ENCODE measurements around the gene GPR39. TPM values are rescaled to one million over a fixed set of nuclear protein-coding genes. Genes with fewer than 3 reads are reported as not detected.

The GPR39 gene
- polyA plus RNA-seq, 1 donor from 2014 or later, result 1.1 TPM

DNA sequence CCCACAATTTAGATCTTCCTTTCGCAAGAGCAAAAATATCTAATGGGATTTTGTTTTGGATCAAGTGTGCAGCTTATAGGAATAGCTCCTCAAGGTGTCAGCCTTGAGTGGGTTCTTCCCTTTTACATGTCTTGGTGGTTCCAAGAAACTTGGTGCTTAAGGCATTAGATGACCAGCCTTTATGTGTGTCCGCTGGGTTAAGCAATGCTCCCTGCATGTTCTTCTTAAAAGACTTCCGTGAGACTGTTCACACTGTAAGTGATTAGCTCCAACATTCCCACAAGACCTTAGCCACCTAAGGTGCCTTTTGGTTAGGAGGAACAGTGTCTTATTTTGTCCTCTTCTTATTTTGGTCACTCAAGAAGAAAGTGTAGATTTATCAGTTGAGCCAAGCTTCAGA lies 44.3 kb upstream of the GPR39 start:
- H3K9me2 ChIP-seq (ENCODE audit: insufficient read depth, low read length), result no peaks in the 10 kb centered on the region
- no peaks in the 10 kb centered on the region for H3K36me3 ChIP-seq (ENCODE audit: insufficient read depth, low read length)
- no peak for TF ChIP-seq POLR2AphosphoS5 (IDR thresholded peaks at IDR 0.05)
- TF ChIP-seq, protein P1, sequence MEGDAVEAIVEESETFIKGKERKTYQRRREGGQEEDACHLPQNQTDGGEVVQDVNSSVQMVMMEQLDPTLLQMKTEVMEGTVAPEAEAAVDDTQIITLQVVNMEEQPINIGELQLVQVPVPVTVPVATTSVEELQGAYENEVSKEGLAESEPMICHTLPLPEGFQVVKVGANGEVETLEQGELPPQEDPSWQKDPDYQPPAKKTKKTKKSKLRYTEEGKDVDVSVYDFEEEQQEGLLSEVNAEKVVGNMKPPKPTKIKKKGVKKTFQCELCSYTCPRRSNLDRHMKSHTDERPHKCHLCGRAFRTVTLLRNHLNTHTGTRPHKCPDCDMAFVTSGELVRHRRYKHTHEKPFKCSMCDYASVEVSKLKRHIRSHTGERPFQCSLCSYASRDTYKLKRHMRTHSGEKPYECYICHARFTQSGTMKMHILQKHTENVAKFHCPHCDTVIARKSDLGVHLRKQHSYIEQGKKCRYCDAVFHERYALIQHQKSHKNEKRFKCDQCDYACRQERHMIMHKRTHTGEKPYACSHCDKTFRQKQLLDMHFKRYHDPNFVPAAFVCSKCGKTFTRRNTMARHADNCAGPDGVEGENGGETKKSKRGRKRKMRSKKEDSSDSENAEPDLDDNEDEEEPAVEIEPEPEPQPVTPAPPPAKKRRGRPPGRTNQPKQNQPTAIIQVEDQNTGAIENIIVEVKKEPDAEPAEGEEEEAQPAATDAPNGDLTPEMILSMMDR (IDR thresholded peaks at IDR 0.05; ENCODE audit: poor library complexity, severe bottlenecking), result no peak
- TF ChIP-seq MXI1 (conservative IDR thresholded peaks at IDR 0.05; ENCODE audit: poor library complexity, severe bottlenecking), result no peak
- no peak for TF ChIP-seq SMC3 (conservative IDR thresholded peaks at IDR 0.05; ENCODE audit: poor library complexity)
- no peak for TF ChIP-seq TAF1 (IDR thresholded peaks at IDR 0.05; ENCODE audit: low read depth)
- TF ChIP-seq RAD21 (conservative IDR thresholded peaks at IDR 0.05), result no peak
- TF ChIP-seq EP300 (conservative IDR thresholded peaks at IDR 0.05; ENCODE audit: poor library complexity, severe bottlenecking), result no peak
- TF ChIP-seq, protein P2, sequence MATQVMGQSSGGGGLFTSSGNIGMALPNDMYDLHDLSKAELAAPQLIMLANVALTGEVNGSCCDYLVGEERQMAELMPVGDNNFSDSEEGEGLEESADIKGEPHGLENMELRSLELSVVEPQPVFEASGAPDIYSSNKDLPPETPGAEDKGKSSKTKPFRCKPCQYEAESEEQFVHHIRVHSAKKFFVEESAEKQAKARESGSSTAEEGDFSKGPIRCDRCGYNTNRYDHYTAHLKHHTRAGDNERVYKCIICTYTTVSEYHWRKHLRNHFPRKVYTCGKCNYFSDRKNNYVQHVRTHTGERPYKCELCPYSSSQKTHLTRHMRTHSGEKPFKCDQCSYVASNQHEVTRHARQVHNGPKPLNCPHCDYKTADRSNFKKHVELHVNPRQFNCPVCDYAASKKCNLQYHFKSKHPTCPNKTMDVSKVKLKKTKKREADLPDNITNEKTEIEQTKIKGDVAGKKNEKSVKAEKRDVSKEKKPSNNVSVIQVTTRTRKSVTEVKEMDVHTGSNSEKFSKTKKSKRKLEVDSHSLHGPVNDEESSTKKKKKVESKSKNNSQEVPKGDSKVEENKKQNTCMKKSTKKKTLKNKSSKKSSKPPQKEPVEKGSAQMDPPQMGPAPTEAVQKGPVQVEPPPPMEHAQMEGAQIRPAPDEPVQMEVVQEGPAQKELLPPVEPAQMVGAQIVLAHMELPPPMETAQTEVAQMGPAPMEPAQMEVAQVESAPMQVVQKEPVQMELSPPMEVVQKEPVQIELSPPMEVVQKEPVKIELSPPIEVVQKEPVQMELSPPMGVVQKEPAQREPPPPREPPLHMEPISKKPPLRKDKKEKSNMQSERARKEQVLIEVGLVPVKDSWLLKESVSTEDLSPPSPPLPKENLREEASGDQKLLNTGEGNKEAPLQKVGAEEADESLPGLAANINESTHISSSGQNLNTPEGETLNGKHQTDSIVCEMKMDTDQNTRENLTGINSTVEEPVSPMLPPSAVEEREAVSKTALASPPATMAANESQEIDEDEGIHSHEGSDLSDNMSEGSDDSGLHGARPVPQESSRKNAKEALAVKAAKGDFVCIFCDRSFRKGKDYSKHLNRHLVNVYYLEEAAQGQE (IDR thresholded peaks at IDR 0.05; ENCODE audit: borderline replicate concordance), result no peak
- no peak for TF ChIP-seq EZH2 (IDR thresholded peaks at IDR 0.05; ENCODE audit: borderline replicate concordance, insufficient read depth, low read length, poor library complexity, severe bottlenecking)
- H4K20me1 ChIP-seq (ENCODE audit: insufficient read depth), result no peaks in the 10 kb centered on the region
- H3K79me2 ChIP-seq (replicated peaks; ENCODE audit: insufficient read depth, low read length), result no peaks in the 10 kb centered on the region
- H3F3A ChIP-seq (ENCODE audit: insufficient read depth, low read length, poor library complexity, severe bottlenecking), result no peaks in the 10 kb centered on the region
- H3K27me3 ChIP-seq (ENCODE audit: insufficient read depth, low read depth, low read length), result no peaks in the 10 kb centered on the region
- no peak overlapping the region for H3K4me3 ChIP-seq (ENCODE audit: low read length)
- no peak overlapping the region for H3K4me2 ChIP-seq (ENCODE audit: low read length)
- no peaks in the 10 kb centered on the region for H3K9me3 ChIP-seq (ENCODE audit: low read length)
- H2AFZ ChIP-seq (ENCODE audit: low read depth, low read length), result no peak overlapping the region
- H3K9ac ChIP-seq (ENCODE audit: low read length), result no peak overlapping the region
- H3K27ac ChIP-seq (ENCODE audit: low read length), result no peak overlapping the region

DNA sequence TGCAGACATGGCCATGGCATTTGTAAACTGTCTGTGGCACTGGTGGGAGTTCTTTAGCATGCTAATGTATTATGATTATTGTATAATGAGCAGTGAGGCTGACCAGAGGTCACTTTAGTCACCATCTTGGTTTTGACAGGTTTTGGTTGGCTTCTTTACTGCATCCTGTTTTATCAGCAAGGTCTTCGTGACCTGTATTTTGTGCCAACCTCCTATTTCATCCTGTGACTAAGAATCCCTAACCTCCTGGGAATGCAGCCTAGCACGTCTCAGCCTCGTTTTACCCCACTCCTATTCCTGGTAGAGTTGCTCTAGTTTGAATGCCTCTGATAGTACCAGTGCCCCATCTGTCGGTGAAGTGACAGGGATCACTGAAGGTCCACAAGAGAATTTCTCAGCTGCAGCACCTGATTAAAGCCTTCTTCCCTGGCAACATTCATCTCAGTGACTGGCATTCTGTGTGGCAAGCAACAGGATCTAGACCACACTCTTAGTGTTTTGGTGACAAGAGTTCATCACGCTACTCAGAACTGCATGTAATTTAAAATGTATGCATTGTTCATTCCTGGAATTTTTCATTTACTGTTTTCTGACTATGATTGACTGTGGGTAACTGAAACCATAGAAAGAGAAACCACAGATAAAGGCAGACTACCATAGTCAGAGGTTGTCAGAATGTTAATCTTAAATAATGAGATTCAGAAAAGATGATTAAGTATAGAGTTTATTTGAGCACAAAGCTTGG lies 43.0 kb upstream of the GPR39 start:
- H2AFZ ChIP-seq (ENCODE audit: low read depth, low read length), result no peak overlapping the region
- TF ChIP-seq, protein P1 (IDR thresholded peaks at IDR 0.05; ENCODE audit: poor library complexity, severe bottlenecking), result no peak
- TF ChIP-seq, protein P2 (IDR thresholded peaks at IDR 0.05; ENCODE audit: borderline replicate concordance), result no peak
- no peak for TF ChIP-seq TAF1 (IDR thresholded peaks at IDR 0.05; ENCODE audit: low read depth)
- no peak for TF ChIP-seq EP300 (conservative IDR thresholded peaks at IDR 0.05; ENCODE audit: poor library complexity, severe bottlenecking)
- TF ChIP-seq SMC3 (conservative IDR thresholded peaks at IDR 0.05; ENCODE audit: poor library complexity), result no peak
- no peak for TF ChIP-seq EZH2 (IDR thresholded peaks at IDR 0.05; ENCODE audit: borderline replicate concordance, insufficient read depth, low read length, poor library complexity, severe bottlenecking)
- TF ChIP-seq POLR2AphosphoS5 (IDR thresholded peaks at IDR 0.05), result no peak
- no peak for TF ChIP-seq RAD21 (conservative IDR thresholded peaks at IDR 0.05)
- no peak for TF ChIP-seq MXI1 (conservative IDR thresholded peaks at IDR 0.05; ENCODE audit: poor library complexity, severe bottlenecking)
- no peaks in the 10 kb centered on the region for H3K27me3 ChIP-seq (ENCODE audit: insufficient read depth, low read depth, low read length)
- no peaks in the 10 kb centered on the region for H3K79me2 ChIP-seq (replicated peaks; ENCODE audit: insufficient read depth, low read length)
- no peak overlapping the region for H3K4me2 ChIP-seq (ENCODE audit: low read length)
- H3K27ac ChIP-seq (ENCODE audit: low read length), result no peak overlapping the region
- H3K9ac ChIP-seq (ENCODE audit: low read length), result no peak overlapping the region
- no peaks in the 10 kb centered on the region for H3K9me3 ChIP-seq (ENCODE audit: low read length)
- no peaks in the 10 kb centered on the region for H3K36me3 ChIP-seq (ENCODE audit: insufficient read depth, low read length)
- no peaks in the 10 kb centered on the region for H3F3A ChIP-seq (ENCODE audit: insufficient read depth, low read length, poor library complexity, severe bottlenecking)
- no peak overlapping the region for H3K4me3 ChIP-seq (ENCODE audit: low read length)
- no peaks in the 10 kb centered on the region for H4K20me1 ChIP-seq (ENCODE audit: insufficient read depth)
- H3K9me2 ChIP-seq (ENCODE audit: insufficient read depth, low read length), result no peaks in the 10 kb centered on the region
